Astrocyte (in vitro differentiated cells and primary cell): Measurements from ENCODE around the gene IDE. TPM values are rescaled to one million over a fixed set of nuclear protein-coding genes. Genes with fewer than 3 reads are reported as not detected.

Experiments
- DNase-seq: peaks from one replicate; pipeline ENCODE4 v3.0.0-alpha.2; 2010; ENCODE audit warnings: low read depth
- FAIRE-seq: peaks from 2 replicates; lab custom pipeline; 2011; peaks lifted over from hg19 to GRCh38; lab: Jason Lieb, UNC
- H2AFZ ChIP-seq: 2 replicates; pipeline ENCODE4 v1.6.0; 2012; ENCODE audit warnings: low read depth, low read length, inconsistent platforms
- H3K27ac ChIP-seq: 2 replicates; pipeline ENCODE4 v1.5.1; 2011; ENCODE audit warnings: low read depth, low read length, inconsistent platforms
- H3K27me3 ChIP-seq: 2 replicates; pipeline ENCODE4 v1.6.0; 2011; ENCODE audit warnings: low read length, inconsistent platforms; ENCODE audit not compliant: insufficient read depth
- H3K36me3 ChIP-seq: 2 replicates; pipeline ENCODE4 v1.5.1; 2011; ENCODE audit warnings: low read length, inconsistent platforms; ENCODE audit not compliant: insufficient read depth
- H3K4me1 ChIP-seq: 2 replicates; pipeline ENCODE4 v1.5.1; 2011; ENCODE audit warnings: low read length, inconsistent platforms; ENCODE audit not compliant: insufficient read depth
- H3K4me2 ChIP-seq: 2 replicates; pipeline ENCODE4 v1.6.0; 2012; ENCODE audit warnings: low read length, inconsistent platforms
- H3K4me3 ChIP-seq: 2 replicates; pipeline ENCODE4 v1.5.1; 2011; ENCODE audit warnings: low read depth, mild to moderate bottlenecking, low read length, inconsistent platforms; ENCODE audit not compliant: insufficient read depth
- H3K79me2 ChIP-seq: 2 replicates; pipeline ENCODE4 v1.6.0; 2012; ENCODE audit warnings: mild to moderate bottlenecking, low read length, inconsistent platforms; ENCODE audit not compliant: insufficient read depth
- H3K9ac ChIP-seq: 2 replicates; pipeline ENCODE4 v1.6.0; 2012; ENCODE audit warnings: mild to moderate bottlenecking, low read length, inconsistent platforms
- H3K9me3 ChIP-seq: 2 replicates; pipeline ENCODE4 v1.5.1; 2012; ENCODE audit warnings: low read depth, mild to moderate bottlenecking, low read length, inconsistent platforms; ENCODE audit not compliant: insufficient read depth
- H4K20me1 ChIP-seq: 2 replicates; pipeline ENCODE4 v1.6.0; 2012; ENCODE audit warnings: low read length, inconsistent platforms; ENCODE audit not compliant: insufficient read depth
- H3K27ac Mint-ChIP-seq: one replicate; pipeline ENCODE4 v1.8.0; 2021; ENCODE audit warnings: mild to moderate bottlenecking, mixed read lengths; ENCODE audit not compliant: unreplicated experiment
- H3K27me3 Mint-ChIP-seq: one replicate; pipeline ENCODE4 v1.8.0; 2021; ENCODE audit warnings: low read depth, mixed read lengths; ENCODE audit not compliant: unreplicated experiment
- H3K36me3 Mint-ChIP-seq: one replicate; pipeline ENCODE4 v1.8.0; 2021; ENCODE audit warnings: low read depth, mixed read lengths; ENCODE audit not compliant: unreplicated experiment
- H3K4me1 Mint-ChIP-seq: one replicate; pipeline ENCODE4 v1.8.0; 2021; ENCODE audit warnings: low read depth, mixed read lengths; ENCODE audit not compliant: unreplicated experiment
- H3K4me3 Mint-ChIP-seq: one replicate; pipeline ENCODE4 v1.8.0; 2021; ENCODE audit warnings: mild to moderate bottlenecking, moderate library complexity, mixed read lengths; ENCODE audit not compliant: unreplicated experiment
- H3K9me3 Mint-ChIP-seq: one replicate; pipeline ENCODE4 v1.8.0; 2021; ENCODE audit warnings: mild to moderate bottlenecking, mixed read lengths; ENCODE audit not compliant: unreplicated experiment
- CTCF ChIP-seq: IDR thresholded peaks from 2 replicates; pipeline ENCODE4 v1.5.1; 2011; ENCODE audit warnings: low read depth, mild to moderate bottlenecking, inconsistent platforms, low read length, moderate library complexity; ENCODE audit not compliant: insufficient read depth
- EZH2 ChIP-seq: IDR thresholded peaks from 2 replicates; pipeline ENCODE4 v1.6.1; 2012; ENCODE audit warnings: mild to moderate bottlenecking, low read length, inconsistent platforms; ENCODE audit not compliant: insufficient read depth
- total RNA-seq: library from RNA; stranded (reverse); gene quantifications from 2 replicates; pipeline ENCODE4 v1.2.1, GENCODE V29; 2021

IDE gene
- total RNA-seq, 1 donor from 2014 or later = 35.9 TPM

- Histone ChIP-seq H4K20me1 (no peaks in the 10 kb centered on the region), H3K9ac (no peak overlapping the region), H3K4me1 (no peaks in the 10 kb centered on the region), H3K9me3 (no peaks in the 10 kb centered on the region), H3K79me2 (no peaks in the 10 kb centered on the region), H3K36me3 (no peaks in the 10 kb centered on the region), H3K27ac (no peak overlapping the region), H3K4me2 (no peak overlapping the region), H2AFZ (no peak overlapping the region), H3K27me3 (no peaks in the 10 kb centered on the region), H3K4me3 (no peak overlapping the region)
- Mint-ChIP-seq H3K4me1 (no peaks in the 10 kb centered on the region), H3K9me3 (no peaks in the 10 kb centered on the region), H3K36me3 (no peaks in the 10 kb centered on the region), H3K4me3 (no peak overlapping the region), H3K27ac (no peak overlapping the region), H3K27me3 (no peaks in the 10 kb centered on the region)
- FAIRE-seq (no peak), DNase-seq (no peak)
- TF ChIP-seq EZH2 = no peak
- TF ChIP-seq CTCF = no peak
These were observed 133.3 kb downstream of the IDE start for GRCh38 chr10:92440578-92440977.

- no peaks in the 10 kb centered on the region for H3K36me3 Mint-ChIP-seq
These were observed 135.7 kb downstream of the IDE start for GRCh38 chr10:92438220-92438619.

More at GRCh38 chr10:92438220-92438619, 135.7 kb downstream of the IDE start:
- Histone ChIP-seq H2AFZ (no peak overlapping the region), H3K4me2 (no peak overlapping the region), H3K27ac (no peak overlapping the region), H3K79me2 (no peaks in the 10 kb centered on the region), H3K27me3 (no peaks in the 10 kb centered on the region), H3K9ac (no peak overlapping the region), H4K20me1 (no peaks in the 10 kb centered on the region), H3K36me3 (no peaks in the 10 kb centered on the region), H3K4me1 (no peaks in the 10 kb centered on the region), H3K9me3 (no peaks in the 10 kb centered on the region), H3K4me3 (no peak overlapping the region)
- no peak overlapping the region for H3K27ac Mint-ChIP-seq
- no peak overlapping the region for H3K4me3 Mint-ChIP-seq
- H3K9me3 Mint-ChIP-seq = no peaks in the 10 kb centered on the region
- TF ChIP-seq EZH2 = no peak
- no peak for TF ChIP-seq CTCF
- DNase-seq (no peak), FAIRE-seq (peak; percentile 5)
- H3K27me3 Mint-ChIP-seq = no peaks in the 10 kb centered on the region
- no peaks in the 10 kb centered on the region for H3K4me1 Mint-ChIP-seq
